HepG2 (cell line): ENCODE data around the gene PHB1.

ENCODE experiments used
- ATAD3A ChIP-seq: sonication (generic); formaldehyde crosslinking; IDR thresholded peaks from 2 replicates; pipeline ENCODE4 v1.4.0; 2020; ENCODE audit warnings: missing genetic modification reagents
- CAMTA2 ChIP-seq: sonication (generic); formaldehyde crosslinking; IDR thresholded peaks from 2 replicates; pipeline ENCODE4 v1.4.0; 2020; ENCODE audit warnings: mild to moderate bottlenecking, missing genetic modification reagents, borderline replicate concordance
- CTCF ChIP-seq: sonication (generic); formaldehyde crosslinking; IDR thresholded peaks from 2 replicates; pipeline ENCODE4 v1.5.0; 2020; ENCODE audit warnings: mild to moderate bottlenecking, missing genetic modification reagents, moderate library complexity
- EZH2 ChIP-seq: conservative IDR thresholded peaks from 2 replicates; pipeline ENCODE4 v1.6.1; 2012; ENCODE audit warnings: mild to moderate bottlenecking, low read depth, low read length, moderate library complexity
- FOXP1 ChIP-seq, 2 experiments: fragments of 450-650 bp in 1 of 2; IDR thresholded peaks; 2 replicates each; pipeline ENCODE4 v1.6.1; 2017 to 2018; ENCODE audit warnings: antibody characterized with exemption in 1 of 2
- MTA1 ChIP-seq: sonication (generic); formaldehyde crosslinking; IDR thresholded peaks from 2 replicates; pipeline ENCODE4 v1.4.0; 2020; ENCODE audit warnings: missing genetic modification reagents, mild to moderate bottlenecking, borderline replicate concordance
- RAD51 ChIP-seq: fragments of 450-650 bp; IDR thresholded peaks from 2 replicates; pipeline ENCODE4 v1.6.1; 2016; ENCODE audit warnings: borderline replicate concordance
- SP1 ChIP-seq, 2 experiments: fragments of 450-650 bp in 1 of 2; sonication (generic) in 1 of 2; formaldehyde crosslinking in 1 of 2; IDR thresholded peaks; 2 replicates each; pipeline versions ENCODE4 v1.4.0 to v1.6.1; 2016 to 2020; ENCODE audit warnings: missing genetic modification reagents in 1 of 2
- TCF12 ChIP-seq, 2 experiments: fragments of 450-650 bp in 1 of 2; sonication (generic) in 1 of 2; formaldehyde crosslinking in 1 of 2; IDR thresholded peaks; 2 replicates each; pipeline versions ENCODE4 v1.6.1 to v1.8.0; 2017 to 2022; ENCODE audit warnings: antibody characterized with exemption in 1 of 2, mild to moderate bottlenecking in 1 of 2, missing genetic modification reagents in 1 of 2, moderate library complexity in 1 of 2
- TIGD3 ChIP-seq: sonication (generic); formaldehyde crosslinking; IDR thresholded peaks from 2 replicates; pipeline ENCODE4 v1.5.1; 2020; ENCODE audit warnings: mild to moderate bottlenecking, missing genetic modification reagents, borderline replicate concordance
- ZKSCAN1 ChIP-seq: fragments of 150-350 bp; IDR thresholded peaks from 2 replicates; pipeline ENCODE4 v1.6.1; 2014; ENCODE audit warnings: low read length
- ZNF24 ChIP-seq: fragments of 450-650 bp; IDR thresholded peaks from 2 replicates; pipeline ENCODE4 v1.6.1; 2017; ENCODE audit warnings: antibody characterized with exemption, mild to moderate bottlenecking
- ZNF609 ChIP-seq: sonication (generic); formaldehyde crosslinking; IDR thresholded peaks from 2 replicates; pipeline ENCODE4 v1.4.0; 2020; ENCODE audit warnings: mild to moderate bottlenecking, missing genetic modification reagents, borderline replicate concordance
- ZNF780A ChIP-seq: sonication (generic); formaldehyde crosslinking; IDR thresholded peaks from 2 replicates; pipeline ENCODE4 v1.8.0; 2022; ENCODE audit warnings: mild to moderate bottlenecking, missing genetic modification reagents, moderate library complexity

- TF ChIP-seq ZNF24 (no peak), TIGD3 (no peak), CTCF (CRISPR knock-in tag) (no peak), EZH2 (no peak), CAMTA2 (CRISPR knock-in tag) (no peak), TCF12 (IDR thresholded peaks at IDR 0.05) (no peak), TCF12 (CRISPR knock-in tag; IDR thresholded peaks at IDR 0.05) (no peak), SP1 (IDR thresholded peaks at IDR 0.05) (no peak), SP1 (CRISPR knock-in tag; IDR thresholded peaks at IDR 0.05) (no peak), ZNF780A (CRISPR knock-in tag) (no peak), MTA1 (CRISPR knock-in tag) (no peak), ATAD3A (CRISPR knock-in tag) (no peak), FOXP1 (IDR thresholded peaks at IDR 0.05) (no peak), FOXP1 (CRISPR knock-in tag; IDR thresholded peaks at IDR 0.05) (no peak), ZNF609 (CRISPR knock-in tag) (no peak), RAD51 (no peak), ZKSCAN1 (no peak)
Measured at GRCh38 chr17:49435671-49436029, 21.0 kb upstream of the PHB1 start.
